Measurements from ENCODE around the gene CCDC63.

The CCDC63 gene

GRCh38 chr12:110860833-110861296, 14.1 kb downstream of the CCDC63 start:
- Histone ChIP-seq H3K27ac (no peak overlapping the region), H3K36me3 (no peaks in the 10 kb centered on the region), H3K4me3 (ENCODE audit: low read depth, low read length) (no peak overlapping the region), H3K9me3 (ENCODE audit: severe bottlenecking) (no peaks in the 10 kb centered on the region), H3K27me3 (ENCODE audit: insufficient read depth, low read depth, severe bottlenecking) (no peaks in the 10 kb centered on the region)
- no peak for DNase-seq
- no peak for TF ChIP-seq CTCF (IDR thresholded peaks at IDR 0.05; ENCODE audit: low read depth, low read length)

GRCh38 chr12:110861729-110862128, 14.9 kb downstream of the CCDC63 start:
- no peak overlapping the region for H3K4me3 ChIP-seq (ENCODE audit: low read depth, low read length)
- H3K27ac ChIP-seq: no peak overlapping the region
- peak; percentile 18; the same call in 1 of the 2 replicates for TF ChIP-seq CTCF (IDR thresholded peaks at IDR 0.05; ENCODE audit: low read depth, low read length)
- no peaks in the 10 kb centered on the region for H3K27me3 ChIP-seq (ENCODE audit: insufficient read depth, low read depth, severe bottlenecking)
- no peaks in the 10 kb centered on the region for H3K36me3 ChIP-seq
- no peaks in the 10 kb centered on the region for H3K9me3 ChIP-seq (ENCODE audit: severe bottlenecking)
- DNase-seq: peak; percentile 10

GRCh38 chr12:110862329-110862728, 15.5 kb downstream of the CCDC63 start:
- no peak for DNase-seq
- H3K27me3 ChIP-seq (ENCODE audit: insufficient read depth, low read depth, severe bottlenecking): no peaks in the 10 kb centered on the region

GRCh38 chr12:110863161-110863560, 16.4 kb downstream of the CCDC63 start:
- H3K9me3 ChIP-seq (ENCODE audit: severe bottlenecking): no peaks in the 10 kb centered on the region
- H3K36me3 ChIP-seq: no peaks in the 10 kb centered on the region
- TF ChIP-seq CTCF (IDR thresholded peaks at IDR 0.05; ENCODE audit: low read depth, low read length): no peak
- H3K27ac ChIP-seq: no peak overlapping the region
- H3K27me3 ChIP-seq (ENCODE audit: insufficient read depth, low read depth, severe bottlenecking): no peaks in the 10 kb centered on the region
- no peak for DNase-seq
- no peak overlapping the region for H3K4me3 ChIP-seq (ENCODE audit: low read depth, low read length)

More at GRCh38 chr12:110862329-110862728, 15.5 kb downstream of the CCDC63 start:
- H3K9me3 ChIP-seq (ENCODE audit: severe bottlenecking): no peaks in the 10 kb centered on the region
- H3K4me3 ChIP-seq (ENCODE audit: low read depth, low read length): no peak overlapping the region
- TF ChIP-seq CTCF (IDR thresholded peaks at IDR 0.05; ENCODE audit: low read depth, low read length): no peak
- no peak overlapping the region for H3K27ac ChIP-seq
- H3K36me3 ChIP-seq: no peaks in the 10 kb centered on the region

- Histone ChIP-seq H3K27me3 (ENCODE audit: insufficient read depth, low read depth, severe bottlenecking) (no peaks in the 10 kb centered on the region), H3K9me3 (ENCODE audit: severe bottlenecking) (no peaks in the 10 kb centered on the region), H3K4me3 (ENCODE audit: low read depth, low read length) (no peak overlapping the region), H3K27ac (no peak overlapping the region), H3K36me3 (no peaks in the 10 kb centered on the region)
- no peak for TF ChIP-seq CTCF (IDR thresholded peaks at IDR 0.05; ENCODE audit: low read depth, low read length)
- DNase-seq: no peak
Observed at GRCh38 chr12:110865521-110865920, 18.7 kb downstream of the CCDC63 start.

- no peak overlapping the region for H3K4me3 ChIP-seq (ENCODE audit: low read depth, low read length)
- no peaks in the 10 kb centered on the region for H3K27me3 ChIP-seq (ENCODE audit: insufficient read depth, low read depth, severe bottlenecking)
- H3K9me3 ChIP-seq (ENCODE audit: severe bottlenecking): no peaks in the 10 kb centered on the region
- no peak overlapping the region for H3K27ac ChIP-seq
- no peak for TF ChIP-seq CTCF (IDR thresholded peaks at IDR 0.05; ENCODE audit: low read depth, low read length)
- no peak for DNase-seq
- H3K36me3 ChIP-seq: no peaks in the 10 kb centered on the region
Observed at GRCh38 chr12:110869026-110869425, 22.2 kb downstream of the CCDC63 start.
